ENCODE data around the gene MAP6. TPM values are rescaled to one million over a fixed set of nuclear protein-coding genes. Genes with fewer than 3 reads are reported as not detected.
A peak's percentile ranks its signal among the peaks of the same experiment; 100 is the strongest.

MAP6 gene
- total and polyA plus RNA-seq, 2 of the 13 experiments (the other 11 are each of a cell fraction or from before 2014, with no cell fraction given): 0.04 TPM; not detected in 1

DNA sequence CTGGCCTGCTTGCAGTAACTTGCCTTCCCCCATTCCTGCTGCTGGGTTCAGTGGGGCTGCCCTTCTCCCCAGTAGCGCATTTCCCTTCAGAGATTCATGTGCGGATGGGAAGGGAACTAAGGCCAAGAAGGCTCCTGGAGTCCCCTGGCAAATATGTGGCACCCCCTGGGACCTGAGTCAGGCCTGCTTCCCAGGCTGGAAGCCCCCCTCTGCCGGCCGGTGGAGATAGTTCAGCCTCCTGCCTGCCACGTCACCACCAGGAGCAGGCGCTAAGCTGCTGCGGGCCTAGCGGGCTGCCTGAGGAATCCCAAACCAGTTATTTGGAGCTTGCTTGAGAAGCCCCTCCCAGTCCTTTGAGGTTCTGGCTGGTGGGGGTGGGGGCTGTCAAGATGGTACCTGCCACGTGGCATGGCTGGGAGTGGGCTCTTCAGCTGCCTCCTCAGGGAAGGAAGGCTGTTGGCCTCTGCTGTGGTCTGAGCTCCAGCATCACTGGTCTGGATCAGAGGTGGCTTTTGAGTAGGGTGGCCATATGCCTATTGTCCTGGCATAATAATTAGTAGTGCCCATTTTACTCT is 104.8 kb downstream of the MAP6 start (continued):
- TF ChIP-seq, protein P1, sequence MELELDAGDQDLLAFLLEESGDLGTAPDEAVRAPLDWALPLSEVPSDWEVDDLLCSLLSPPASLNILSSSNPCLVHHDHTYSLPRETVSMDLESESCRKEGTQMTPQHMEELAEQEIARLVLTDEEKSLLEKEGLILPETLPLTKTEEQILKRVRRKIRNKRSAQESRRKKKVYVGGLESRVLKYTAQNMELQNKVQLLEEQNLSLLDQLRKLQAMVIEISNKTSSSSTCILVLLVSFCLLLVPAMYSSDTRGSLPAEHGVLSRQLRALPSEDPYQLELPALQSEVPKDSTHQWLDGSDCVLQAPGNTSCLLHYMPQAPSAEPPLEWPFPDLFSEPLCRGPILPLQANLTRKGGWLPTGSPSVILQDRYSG (CRISPR knock-in tag; IDR thresholded peaks at IDR 0.05): no peak
- TF ChIP-seq U2AF1 (optimal IDR thresholded peaks at IDR 0.05; ENCODE audit: low read depth, low read length) (peak; percentile 54), PRDM10 (CRISPR knock-in tag; IDR thresholded peaks at IDR 0.05; ENCODE audit: low read depth) (peak; percentile 33; the same call in 1 of the 2 replicates), ZNF784 (CRISPR knock-in tag; IDR thresholded peaks at IDR 0.05; ENCODE audit: borderline replicate concordance) (no peak), HNRNPUL1 (IDR thresholded peaks at IDR 0.05; ENCODE audit: low read depth, low read length) (no peak), ZNF607 (CRISPR knock-in tag; IDR thresholded peaks at IDR 0.05; ENCODE audit: borderline replicate concordance) (no peak), PCBP1 (IDR thresholded peaks at IDR 0.05; ENCODE audit: borderline replicate concordance, low read depth, low read length) (no peak), ZNF235 (CRISPR knock-in tag; IDR thresholded peaks at IDR 0.05; ENCODE audit: borderline replicate concordance) (no peak), ZNF761 (CRISPR knock-in tag; conservative IDR thresholded peaks at IDR 0.05) (no peak), ZNF44 (CRISPR knock-in tag; IDR thresholded peaks at IDR 0.05) (no peak), MEIS1 (CRISPR knock-in tag; IDR thresholded peaks at IDR 0.05; ENCODE audit: borderline replicate concordance) (no peak), ZNF549 (CRISPR knock-in tag; IDR thresholded peaks at IDR 0.05) (no peak), PHF8 (CRISPR knock-in tag; IDR thresholded peaks at IDR 0.05) (no peak), ZNF121 (CRISPR knock-in tag; IDR thresholded peaks at IDR 0.05) (no peak), REXO4 (CRISPR knock-in tag; IDR thresholded peaks at IDR 0.05; ENCODE audit: borderline replicate concordance) (no peak), ZNF317 (CRISPR knock-in tag; IDR thresholded peaks at IDR 0.05) (no peak)
- TF ChIP-seq, protein P2, sequence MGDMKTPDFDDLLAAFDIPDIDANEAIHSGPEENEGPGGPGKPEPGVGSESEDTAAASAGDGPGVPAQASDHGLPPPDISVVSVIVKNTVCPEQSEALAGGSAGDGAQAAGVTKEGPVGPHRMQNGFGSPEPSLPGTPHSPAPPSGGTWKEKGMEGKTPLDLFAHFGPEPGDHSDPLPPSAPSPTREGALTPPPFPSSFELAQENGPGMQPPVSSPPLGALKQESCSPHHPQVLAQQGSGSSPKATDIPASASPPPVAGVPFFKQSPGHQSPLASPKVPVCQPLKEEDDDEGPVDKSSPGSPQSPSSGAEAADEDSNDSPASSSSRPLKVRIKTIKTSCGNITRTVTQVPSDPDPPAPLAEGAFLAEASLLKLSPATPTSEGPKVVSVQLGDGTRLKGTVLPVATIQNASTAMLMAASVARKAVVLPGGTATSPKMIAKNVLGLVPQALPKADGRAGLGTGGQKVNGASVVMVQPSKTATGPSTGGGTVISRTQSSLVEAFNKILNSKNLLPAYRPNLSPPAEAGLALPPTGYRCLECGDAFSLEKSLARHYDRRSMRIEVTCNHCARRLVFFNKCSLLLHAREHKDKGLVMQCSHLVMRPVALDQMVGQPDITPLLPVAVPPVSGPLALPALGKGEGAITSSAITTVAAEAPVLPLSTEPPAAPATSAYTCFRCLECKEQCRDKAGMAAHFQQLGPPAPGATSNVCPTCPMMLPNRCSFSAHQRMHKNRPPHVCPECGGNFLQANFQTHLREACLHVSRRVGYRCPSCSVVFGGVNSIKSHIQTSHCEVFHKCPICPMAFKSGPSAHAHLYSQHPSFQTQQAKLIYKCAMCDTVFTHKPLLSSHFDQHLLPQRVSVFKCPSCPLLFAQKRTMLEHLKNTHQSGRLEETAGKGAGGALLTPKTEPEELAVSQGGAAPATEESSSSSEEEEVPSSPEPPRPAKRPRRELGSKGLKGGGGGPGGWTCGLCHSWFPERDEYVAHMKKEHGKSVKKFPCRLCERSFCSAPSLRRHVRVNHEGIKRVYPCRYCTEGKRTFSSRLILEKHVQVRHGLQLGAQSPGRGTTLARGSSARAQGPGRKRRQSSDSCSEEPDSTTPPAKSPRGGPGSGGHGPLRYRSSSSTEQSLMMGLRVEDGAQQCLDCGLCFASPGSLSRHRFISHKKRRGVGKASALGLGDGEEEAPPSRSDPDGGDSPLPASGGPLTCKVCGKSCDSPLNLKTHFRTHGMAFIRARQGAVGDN (CRISPR knock-in tag; IDR thresholded peaks at IDR 0.05): peak; percentile 86
- TF ChIP-seq, protein P3, sequence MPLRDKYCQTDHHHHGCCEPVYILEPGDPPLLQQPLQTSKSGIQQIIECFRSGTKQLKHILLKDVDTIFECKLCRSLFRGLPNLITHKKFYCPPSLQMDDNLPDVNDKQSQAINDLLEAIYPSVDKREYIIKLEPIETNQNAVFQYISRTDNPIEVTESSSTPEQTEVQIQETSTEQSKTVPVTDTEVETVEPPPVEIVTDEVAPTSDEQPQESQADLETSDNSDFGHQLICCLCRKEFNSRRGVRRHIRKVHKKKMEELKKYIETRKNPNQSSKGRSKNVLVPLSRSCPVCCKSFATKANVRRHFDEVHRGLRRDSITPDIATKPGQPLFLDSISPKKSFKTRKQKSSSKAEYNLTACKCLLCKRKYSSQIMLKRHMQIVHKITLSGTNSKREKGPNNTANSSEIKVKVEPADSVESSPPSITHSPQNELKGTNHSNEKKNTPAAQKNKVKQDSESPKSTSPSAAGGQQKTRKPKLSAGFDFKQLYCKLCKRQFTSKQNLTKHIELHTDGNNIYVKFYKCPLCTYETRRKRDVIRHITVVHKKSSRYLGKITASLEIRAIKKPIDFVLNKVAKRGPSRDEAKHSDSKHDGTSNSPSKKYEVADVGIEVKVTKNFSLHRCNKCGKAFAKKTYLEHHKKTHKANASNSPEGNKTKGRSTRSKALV (CRISPR knock-in tag; IDR thresholded peaks at IDR 0.05): no peak
